HCT116 (cell line): ENCODE measurements around the gene RFTN1.

Source experiments
- ATF3 ChIP-seq: IDR thresholded peaks from 2 replicates; pipeline ENCODE4 v1.6.1; 2012
- CTCF ChIP-seq, 3 experiments: fragments of 200-600 bp in 1 of 3; sonication (generic) in 1 of 3; IDR thresholded peaks in 2 of 3; conservative IDR thresholded peaks in 1 of 3; 2 replicates each; pipeline ENCODE4 v1.5.1; 2012 to 2017; ENCODE audit warnings: low read depth in 2 of 3, low read length in 2 of 3, antibody characterized with exemption in 1 of 3, borderline replicate concordance in 1 of 3, control low read depth in 1 of 3, mild to moderate bottlenecking in 1 of 3, mixed read lengths in 1 of 3, mixed run types in 1 of 3, moderate library complexity in 1 of 3; ENCODE audit not compliant: insufficient read depth in 1 of 3
- EZH2 ChIP-seq: fragments of 200-600 bp; sonication (generic); IDR thresholded peaks from 2 replicates; pipeline ENCODE4 v1.6.1; 2017; ENCODE audit warnings: antibody characterized with exemption, mixed run types
- POLR2A ChIP-seq: IDR thresholded peaks from 2 replicates; pipeline ENCODE4 v1.7.0; 2011; ENCODE audit warnings: borderline replicate concordance; ENCODE audit not compliant: insufficient read depth, insufficient read length; ENCODE audit errors: extremely low read depth
- POLR2AphosphoS5 ChIP-seq: IDR thresholded peaks from 2 replicates; pipeline ENCODE4 v1.6.1; 2011; ENCODE audit warnings: mild to moderate bottlenecking, low read depth, low read length, moderate library complexity
- RAD21 ChIP-seq: IDR thresholded peaks from 2 replicates; pipeline ENCODE4 v1.6.1; 2012; ENCODE audit warnings: low read depth, mild to moderate bottlenecking
- REST ChIP-seq: IDR thresholded peaks from 2 replicates; pipeline ENCODE4 v1.6.1; 2012; ENCODE audit warnings: low read depth
- SIN3A ChIP-seq: IDR thresholded peaks from 2 replicates; pipeline ENCODE4 v1.6.1; 2012; ENCODE audit warnings: low read depth
- SP1 ChIP-seq: IDR thresholded peaks from 2 replicates; pipeline ENCODE4 v1.6.1; 2012; ENCODE audit warnings: low read depth
- SRF ChIP-seq: IDR thresholded peaks from 2 replicates; pipeline ENCODE4 v1.6.1; 2012; ENCODE audit warnings: low read depth
- TCF7L2 ChIP-seq: IDR thresholded peaks from 2 replicates; pipeline ENCODE4 v1.7.0; 2011; ENCODE audit warnings: borderline replicate concordance, inconsistent platforms; ENCODE audit not compliant: insufficient read depth, insufficient read length; ENCODE audit errors: extremely low read depth
- YY1 ChIP-seq: IDR thresholded peaks from 2 replicates; pipeline ENCODE4 v1.6.1; 2011; ENCODE audit warnings: low read length, low read depth, moderate library complexity, mild to moderate bottlenecking; ENCODE audit not compliant: insufficient replicate concordance; ENCODE audit errors: extremely low read depth
- ZBTB33 ChIP-seq: IDR thresholded peaks from 2 replicates; pipeline ENCODE4 v1.6.1; 2011; ENCODE audit warnings: mild to moderate bottlenecking, low read length, moderate library complexity; ENCODE audit not compliant: insufficient replicate concordance; ENCODE audit errors: extremely low read depth
- ZFX ChIP-seq: fragments of 450-650 bp; IDR thresholded peaks from 2 replicates; pipeline ENCODE4 v1.6.1; 2017

GRCh38 chr3:16382845-16383244 lies 130.7 kb downstream of the RFTN1 start:
- TF ChIP-seq CTCF (IDR thresholded peaks at IDR 0.05 in 2 of 3, conservative IDR thresholded peaks at IDR 0.05 in 1 of 3; ENCODE audit: borderline replicate concordance in 1 of 3, insufficient read depth in 1 of 3, low read depth in 2 of 3, low read length in 2 of 3): no peak
- TF ChIP-seq RAD21: no peak
- no peak for TF ChIP-seq ATF3
- no peak for TF ChIP-seq SRF
- TF ChIP-seq POLR2A: no peak
- TF ChIP-seq YY1: no peak
- no peak for TF ChIP-seq SIN3A
- no peak for TF ChIP-seq POLR2AphosphoS5
- no peak for TF ChIP-seq SP1
- TF ChIP-seq ZFX: no peak
- no peak for TF ChIP-seq EZH2
- TF ChIP-seq ZBTB33: no peak
- TF ChIP-seq REST: no peak
- TF ChIP-seq TCF7L2: no peak
